ENCODE data around the gene CXCL8. TPM values are rescaled to one million over a fixed set of nuclear protein-coding genes. Genes with fewer than 3 reads are reported as not detected.

CXCL8 gene
- total and polyA plus RNA-seq, 9 of the 15 experiments (the other 6 are each of a cell fraction or from before 2014, with no cell fraction given): 1.6 to 7.7 (median 3.3) TPM

DNA sequence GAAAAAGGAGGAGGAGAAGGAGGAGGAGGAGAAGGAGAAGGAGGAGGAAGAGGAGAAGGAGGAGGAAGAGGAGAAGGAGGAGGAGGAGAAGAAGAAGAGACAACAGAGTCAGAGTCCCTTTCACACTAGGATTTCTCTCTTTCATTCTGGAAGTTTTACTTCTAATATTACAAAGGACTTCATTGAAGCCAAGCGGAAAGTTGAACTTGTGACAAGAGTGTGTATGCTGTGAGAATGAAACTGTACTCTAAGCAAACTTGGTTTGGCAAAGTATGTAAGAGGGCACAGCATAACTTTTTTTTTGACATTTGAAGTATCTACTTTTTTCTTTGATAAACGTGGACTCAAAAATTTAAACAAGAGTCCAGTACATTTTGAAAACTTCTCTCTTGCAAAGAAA lies 48.0 kb downstream of the CXCL8 start (continued):
- TF ChIP-seq, protein P1, sequence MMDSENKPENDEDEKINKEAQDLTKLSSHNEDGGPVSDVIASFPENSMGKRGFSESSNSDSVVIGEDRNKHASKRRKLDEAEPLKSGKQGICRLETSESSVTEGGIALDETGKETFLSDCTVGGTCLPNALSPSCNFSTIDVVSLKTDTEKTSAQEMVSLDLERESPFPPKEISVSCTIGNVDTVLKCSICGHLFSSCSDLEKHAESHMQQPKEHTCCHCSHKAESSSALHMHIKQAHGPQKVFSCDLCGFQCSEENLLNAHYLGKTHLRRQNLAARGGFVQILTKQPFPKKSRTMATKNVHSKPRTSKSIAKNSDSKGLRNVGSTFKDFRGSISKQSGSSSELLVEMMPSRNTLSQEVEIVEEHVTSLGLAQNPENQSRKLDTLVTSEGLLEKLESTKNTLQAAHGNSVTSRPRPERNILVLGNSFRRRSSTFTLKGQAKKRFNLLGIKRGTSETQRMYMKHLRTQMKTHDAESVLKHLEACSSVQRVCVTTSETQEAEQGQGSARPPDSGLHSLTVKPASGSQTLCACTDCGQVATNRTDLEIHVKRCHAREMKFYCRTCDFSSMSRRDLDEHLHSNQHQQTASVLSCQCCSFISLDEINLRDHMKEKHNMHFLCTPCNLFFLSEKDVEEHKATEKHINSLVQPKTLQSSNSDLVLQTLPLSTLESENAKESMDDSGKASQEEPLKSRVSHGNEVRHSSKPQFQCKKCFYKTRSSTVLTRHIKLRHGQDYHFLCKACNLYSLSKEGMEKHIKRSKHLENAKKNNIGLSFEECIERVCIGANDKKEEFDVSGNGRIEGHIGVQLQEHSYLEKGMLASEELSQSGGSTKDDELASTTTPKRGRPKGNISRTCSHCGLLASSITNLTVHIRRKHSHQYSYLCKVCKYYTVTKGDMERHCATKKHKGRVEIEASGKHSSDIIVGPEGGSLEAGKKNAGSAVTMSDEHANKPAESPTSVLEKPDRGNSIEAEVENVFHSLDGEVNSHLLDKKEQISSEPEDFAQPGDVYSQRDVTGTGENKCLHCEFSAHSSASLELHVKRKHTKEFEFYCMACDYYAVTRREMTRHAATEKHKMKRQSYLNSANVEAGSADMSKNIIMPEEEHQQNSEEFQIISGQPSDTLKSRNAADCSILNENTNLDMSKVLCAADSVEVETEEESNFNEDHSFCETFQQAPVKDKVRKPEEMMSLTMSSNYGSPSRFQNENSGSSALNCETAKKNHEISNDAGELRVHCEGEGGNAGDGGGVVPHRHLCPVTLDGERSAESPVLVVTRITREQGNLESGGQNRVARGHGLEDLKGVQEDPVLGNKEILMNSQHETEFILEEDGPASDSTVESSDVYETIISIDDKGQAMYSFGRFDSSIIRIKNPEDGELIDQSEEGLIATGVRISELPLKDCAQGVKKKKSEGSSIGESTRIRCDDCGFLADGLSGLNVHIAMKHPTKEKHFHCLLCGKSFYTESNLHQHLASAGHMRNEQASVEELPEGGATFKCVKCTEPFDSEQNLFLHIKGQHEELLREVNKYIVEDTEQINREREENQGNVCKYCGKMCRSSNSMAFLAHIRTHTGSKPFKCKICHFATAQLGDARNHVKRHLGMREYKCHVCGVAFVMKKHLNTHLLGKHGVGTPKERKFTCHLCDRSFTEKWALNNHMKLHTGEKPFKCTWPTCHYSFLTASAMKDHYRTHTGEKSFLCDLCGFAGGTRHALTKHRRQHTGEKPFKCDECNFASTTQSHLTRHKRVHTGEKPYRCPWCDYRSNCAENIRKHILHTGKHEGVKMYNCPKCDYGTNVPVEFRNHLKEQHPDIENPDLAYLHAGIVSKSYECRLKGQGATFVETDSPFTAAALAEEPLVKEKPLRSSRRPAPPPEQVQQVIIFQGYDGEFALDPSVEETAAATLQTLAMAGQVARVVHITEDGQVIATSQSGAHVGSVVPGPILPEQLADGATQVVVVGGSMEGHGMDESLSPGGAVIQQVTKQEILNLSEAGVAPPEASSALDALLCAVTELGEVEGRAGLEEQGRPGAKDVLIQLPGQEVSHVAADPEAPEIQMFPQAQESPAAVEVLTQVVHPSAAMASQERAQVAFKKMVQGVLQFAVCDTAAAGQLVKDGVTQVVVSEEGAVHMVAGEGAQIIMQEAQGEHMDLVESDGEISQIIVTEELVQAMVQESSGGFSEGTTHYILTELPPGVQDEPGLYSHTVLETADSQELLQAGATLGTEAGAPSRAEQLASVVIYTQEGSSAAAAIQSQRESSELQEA (IDR thresholded peaks at IDR 0.05; ENCODE audit: low read depth): no peak
- TF ChIP-seq, protein P2, sequence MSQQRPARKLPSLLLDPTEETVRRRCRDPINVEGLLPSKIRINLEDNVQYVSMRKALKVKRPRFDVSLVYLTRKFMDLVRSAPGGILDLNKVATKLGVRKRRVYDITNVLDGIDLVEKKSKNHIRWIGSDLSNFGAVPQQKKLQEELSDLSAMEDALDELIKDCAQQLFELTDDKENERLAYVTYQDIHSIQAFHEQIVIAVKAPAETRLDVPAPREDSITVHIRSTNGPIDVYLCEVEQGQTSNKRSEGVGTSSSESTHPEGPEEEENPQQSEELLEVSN (IDR thresholded peaks at IDR 0.05; ENCODE audit: borderline replicate concordance in 1 of 2, extremely low read depth in 1 of 2, insufficient read depth in 1 of 2, insufficient read length in 1 of 2, low read depth in 1 of 2, low read length in 1 of 2, poor library complexity in 1 of 2, severe bottlenecking in 1 of 2): no peak
- TF ChIP-seq PHF20 (IDR thresholded peaks at IDR 0.05; ENCODE audit: partially characterized antibody): no peak
- TF ChIP-seq RAD21 (CRISPR knock-in tag; conservative IDR thresholded peaks at IDR 0.05 in 1 of 2, IDR thresholded peaks at IDR 0.05 in 1 of 2): no peak
- TF ChIP-seq, protein P3, sequence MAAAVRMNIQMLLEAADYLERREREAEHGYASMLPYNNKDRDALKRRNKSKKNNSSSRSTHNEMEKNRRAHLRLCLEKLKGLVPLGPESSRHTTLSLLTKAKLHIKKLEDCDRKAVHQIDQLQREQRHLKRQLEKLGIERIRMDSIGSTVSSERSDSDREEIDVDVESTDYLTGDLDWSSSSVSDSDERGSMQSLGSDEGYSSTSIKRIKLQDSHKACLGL (CRISPR knock-in tag; IDR thresholded peaks at IDR 0.05; ENCODE audit: borderline replicate concordance, poor library complexity, severe bottlenecking): no peak
- TF ChIP-seq ZNF696 (CRISPR knock-in tag; conservative IDR thresholded peaks at IDR 0.05): no peak
- TF ChIP-seq, protein P4, sequence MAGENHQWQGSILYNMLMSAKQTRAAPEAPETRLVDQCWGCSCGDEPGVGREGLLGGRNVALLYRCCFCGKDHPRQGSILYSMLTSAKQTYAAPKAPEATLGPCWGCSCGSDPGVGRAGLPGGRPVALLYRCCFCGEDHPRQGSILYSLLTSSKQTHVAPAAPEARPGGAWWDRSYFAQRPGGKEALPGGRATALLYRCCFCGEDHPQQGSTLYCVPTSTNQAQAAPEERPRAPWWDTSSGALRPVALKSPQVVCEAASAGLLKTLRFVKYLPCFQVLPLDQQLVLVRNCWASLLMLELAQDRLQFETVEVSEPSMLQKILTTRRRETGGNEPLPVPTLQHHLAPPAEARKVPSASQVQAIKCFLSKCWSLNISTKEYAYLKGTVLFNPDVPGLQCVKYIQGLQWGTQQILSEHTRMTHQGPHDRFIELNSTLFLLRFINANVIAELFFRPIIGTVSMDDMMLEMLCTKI (IDR thresholded peaks at IDR 0.05; ENCODE audit: partially characterized antibody): no peak
- no peak for TF ChIP-seq FOSL1 (tag; conservative IDR thresholded peaks at IDR 0.05)
- TF ChIP-seq ZNF644 (tag; IDR thresholded peaks at IDR 0.05; ENCODE audit: low read depth): no peak
- no peak for TF ChIP-seq FIP1L1 (IDR thresholded peaks at IDR 0.05; ENCODE audit: low read depth, low read length, poor library complexity, severe bottlenecking)
